ENCODE results near the gene KLF16. TPM values are rescaled to one million over a fixed set of nuclear protein-coding genes. Genes with fewer than 3 reads are reported as not detected.

KLF16 gene
- total RNA-seq (2022; extraction: Qiagen RNA extraction; ENCODE audit: low read depth): 11.6 to 34.9 TPM (median 29.3 TPM) in 5 replicates

GRCh38 chr19:1863328-1863637 is at the start of gene KLF16:
KLF16 (minus strand) TSS chr19:1863579; CDS start chr19:1863497, 82 bp downstream.

GRCh38 chr19:1905110-1905862 is 41.9 kb upstream of the KLF16 start, which contains the start of the genes ADAT3 and SCAMP4:
ADAT3 (plus strand) TSS chr19:1905399; CDS start chr19:1912048, 6,649 bp downstream.
SCAMP4 (plus strand) TSS chr19:1905399; CDS start chr19:1915020, 9,621 bp downstream.

GRCh38 chr19:1885398-1886119 is 22.2 kb upstream of the KLF16 start, which contains the start of gene ABHD17A:
ABHD17A (minus strand) TSS chr19:1885496; CDS start chr19:1881566, 3,930 bp downstream.

GRCh38 chr19:1848399-1849131 is 14.8 kb downstream of the KLF16 start, which contains the start of gene REXO1:
REXO1 (minus strand) TSS chr19:1848483; CDS start chr19:1848358, 125 bp downstream.

GRCh38 chr19:1811942-1812425 is 51.4 kb downstream of the KLF16 start, which contains the start of gene ATP8B3:
ATP8B3 (minus strand) TSS chr19:1812276; CDS start chr19:1811736, 540 bp downstream.

Other genes starting within 250 kb of the KLF16 start
- gene TCF3, start 211.0 kb downstream of the KLF16 start, total RNA-seq (2022; extraction: Qiagen RNA extraction; ENCODE audit: low read depth): 41.1 to 82.2 TPM (median 74.6 TPM) in 5 replicates
- not detected in 5 replicates for gene ONECUT3, start 110.1 kb downstream of the KLF16 start, total RNA-seq (2022; extraction: Qiagen RNA extraction; ENCODE audit: low read depth)
- 2.1 to 3.3 TPM (median 2.4 TPM) in 5 replicates for gene ATP8B3, start 51.3 kb downstream of the KLF16 start, total RNA-seq (2022; extraction: Qiagen RNA extraction; ENCODE audit: low read depth)
- gene REXO1, start 15.1 kb downstream of the KLF16 start, total RNA-seq (2022; extraction: Qiagen RNA extraction; ENCODE audit: low read depth): 15.8 to 23.8 TPM (median 20.9 TPM) in 5 replicates
- 12.2 to 41.4 TPM (median 39.7 TPM) in 5 replicates for gene ABHD17A, start 21.9 kb upstream of the KLF16 start, total RNA-seq (2022; extraction: Qiagen RNA extraction; ENCODE audit: low read depth)
- gene ADAT3, start 41.8 kb upstream of the KLF16 start, total RNA-seq (2022; extraction: Qiagen RNA extraction; ENCODE audit: low read depth): 1.4 to 7.2 TPM (median 5.7 TPM) in 5 replicates
- 49.1 to 58.8 TPM (median 57.5 TPM) in 5 replicates for gene SCAMP4, start 41.8 kb upstream of the KLF16 start, total RNA-seq (2022; extraction: Qiagen RNA extraction; ENCODE audit: low read depth)
- gene CSNK1G2, start 77.6 kb upstream of the KLF16 start, total RNA-seq (2022; extraction: Qiagen RNA extraction; ENCODE audit: low read depth): 33.5 to 54.5 TPM (median 49.4 TPM) in 5 replicates
- gene BTBD2, start 152.1 kb upstream of the KLF16 start, total RNA-seq (2022; extraction: Qiagen RNA extraction; ENCODE audit: low read depth): 20.5 to 49.3 TPM (median 44.8 TPM) in 5 replicates
- 35.6 to 83.3 TPM (median 75.7 TPM) in 5 replicates for gene MKNK2, start 187.7 kb upstream of the KLF16 start, total RNA-seq (2022; extraction: Qiagen RNA extraction; ENCODE audit: low read depth)
- gene MOB3A, start 232.7 kb upstream of the KLF16 start, total RNA-seq (2022; extraction: Qiagen RNA extraction; ENCODE audit: low read depth): 9.7 to 16.0 TPM (median 12.5 TPM) in 5 replicates
- 0.42 to 1.8 TPM (median 0.70 TPM) in 4 of 5 replicates, not detected in the other for gene IZUMO4, start 233.3 kb upstream of the KLF16 start, total RNA-seq (2022; extraction: Qiagen RNA extraction; ENCODE audit: low read depth)